GM21360 (cell line): Measurements from ENCODE around the gene TMEM132E.

ENCODE experiments used
- ATAC-seq: cut with Tn5 transposase; IDR thresholded peaks from one replicate; pipeline ENCODE4 v1.9.1; 2021; ENCODE audit warnings: mild to moderate bottlenecking, moderate library complexity; ENCODE audit not compliant: unreplicated experiment

TMEM132E gene

DNA sequence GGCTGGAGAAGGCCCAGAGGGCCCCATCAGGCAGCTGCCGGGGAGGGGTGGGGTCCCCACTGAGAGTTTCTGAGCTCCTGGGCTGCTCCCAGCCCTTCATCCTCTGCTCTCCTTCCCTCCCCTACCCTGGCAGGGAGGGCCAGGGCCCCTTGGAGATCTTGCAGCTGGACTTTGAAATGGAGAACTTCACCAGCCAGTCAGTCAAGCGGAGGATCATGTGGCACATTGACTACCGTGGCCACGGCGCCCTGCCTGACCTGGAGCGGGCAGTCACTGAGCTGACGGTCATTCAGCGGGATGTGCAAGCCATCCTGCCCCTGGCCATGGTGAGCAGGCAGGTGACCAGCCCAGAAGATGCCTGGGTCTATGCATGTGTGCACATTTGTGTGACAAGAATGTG lies 49.5 kb downstream of the TMEM132E start:
- ATAC-seq = no peak

DNA sequence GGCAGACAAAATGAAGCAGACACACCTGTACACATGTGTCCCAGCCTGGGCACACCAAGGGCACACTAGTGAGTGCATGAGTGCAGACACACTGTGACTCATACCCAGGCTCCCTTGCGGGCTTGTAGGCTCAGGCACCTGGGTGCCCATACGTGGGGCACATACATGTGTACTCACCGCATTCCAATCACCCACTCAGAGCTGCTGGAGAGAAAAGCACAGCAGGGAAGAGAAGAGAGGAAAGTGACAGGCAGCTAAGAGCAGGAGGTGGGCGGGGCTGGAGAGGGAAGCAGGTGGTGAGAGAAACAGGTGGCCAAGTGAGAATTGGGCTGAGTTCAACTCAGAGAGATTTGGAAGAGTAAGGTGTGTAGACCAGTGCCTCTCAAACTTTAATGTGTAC lies 54.0 kb downstream of the TMEM132E start:
- no peak for ATAC-seq

DNA sequence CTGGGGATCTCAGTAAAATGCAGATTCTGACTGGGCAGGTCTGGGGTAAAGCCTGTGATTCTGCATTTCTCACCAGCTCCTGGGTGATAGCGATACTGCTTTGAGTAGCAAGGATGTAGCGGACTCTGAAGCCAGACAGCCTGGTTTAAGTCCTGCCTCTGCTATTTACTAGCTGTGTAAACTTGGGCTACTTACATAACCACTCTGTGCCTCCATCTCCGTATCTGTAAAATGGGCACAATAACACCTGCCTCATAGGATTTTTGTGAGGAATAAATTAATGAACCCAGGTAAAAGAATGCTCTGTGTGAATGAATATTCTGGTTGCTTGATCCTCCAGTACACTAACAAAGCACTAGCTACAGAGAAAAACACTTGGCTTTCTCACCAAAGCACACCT lies 54.4 kb downstream of the TMEM132E start:
- no peak for ATAC-seq

GRCh38 chr17:34634551-34635160 lies 55.3 kb downstream of the TMEM132E start:
- ATAC-seq = no peak

- ATAC-seq = no peak
These were observed 56.5 kb downstream of the TMEM132E start for GRCh38 chr17:34635876-34636275.

GRCh38 chr17:34637041-34637547 lies 57.7 kb downstream of the TMEM132E start:
- ATAC-seq = no peak

GRCh38 chr17:34637548-34638525 lies 58.5 kb downstream of the TMEM132E start:
- ATAC-seq = no peak

DNA sequence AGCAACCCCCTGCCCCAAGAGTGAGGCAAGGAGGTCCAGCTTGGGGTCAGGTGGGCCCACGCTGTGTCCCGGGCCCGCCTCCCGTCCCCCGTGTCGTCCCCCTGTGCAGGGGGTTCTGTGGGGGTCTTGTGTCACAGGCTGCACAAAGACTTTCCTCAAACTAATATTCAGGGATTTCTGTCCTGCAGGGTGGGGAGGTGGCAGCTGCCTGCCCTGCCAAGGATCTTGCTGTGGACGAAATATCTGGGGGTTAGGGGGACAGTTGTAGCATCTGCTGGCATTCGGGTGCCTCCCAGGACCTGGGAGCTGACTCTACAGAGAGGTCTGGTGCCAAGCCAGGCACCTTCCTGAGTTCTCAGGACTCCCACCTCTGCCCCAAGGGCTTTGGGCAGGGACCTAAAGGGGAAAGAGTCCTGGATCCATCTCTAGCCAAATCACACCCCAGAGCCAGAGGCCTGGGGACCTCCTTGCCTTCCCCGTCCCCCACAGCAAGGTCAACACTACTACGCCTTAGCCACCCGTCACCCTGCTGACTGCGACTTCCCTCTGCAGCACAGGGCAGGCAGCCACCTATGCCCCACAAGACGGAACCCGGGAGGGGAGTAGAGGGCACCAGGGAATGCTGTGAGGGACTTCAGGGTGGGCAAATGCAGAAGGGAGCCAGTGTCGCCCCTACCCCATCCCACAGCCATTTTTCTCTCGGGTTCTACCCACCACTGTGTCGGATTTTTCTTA lies 59.3 kb downstream of the TMEM132E start:
- ATAC-seq = no peak

- ATAC-seq = no peak
These were observed 60.5 kb downstream of the TMEM132E start for GRCh38 chr17:34639706-34640425.

DNA sequence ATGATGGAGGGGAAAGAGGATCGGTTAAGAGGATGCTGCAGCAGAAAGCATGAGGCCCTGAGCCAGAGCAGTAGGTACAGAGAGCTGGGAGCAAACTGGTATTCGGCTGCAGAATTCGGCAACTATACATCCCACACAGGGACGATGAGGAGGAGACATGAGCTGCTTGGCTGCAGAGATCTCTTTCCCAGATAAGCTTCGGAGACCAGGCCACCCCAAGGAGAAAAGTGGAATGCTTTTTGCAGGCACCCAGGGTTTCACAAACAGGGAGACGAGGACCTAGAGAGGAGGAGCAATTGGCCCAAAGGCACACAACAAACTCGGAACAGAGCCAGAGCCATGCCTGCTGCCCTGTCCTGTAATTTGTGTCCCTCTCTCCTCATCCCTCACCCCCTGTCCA lies 62.0 kb downstream of the TMEM132E start:
- no peak for ATAC-seq

DNA sequence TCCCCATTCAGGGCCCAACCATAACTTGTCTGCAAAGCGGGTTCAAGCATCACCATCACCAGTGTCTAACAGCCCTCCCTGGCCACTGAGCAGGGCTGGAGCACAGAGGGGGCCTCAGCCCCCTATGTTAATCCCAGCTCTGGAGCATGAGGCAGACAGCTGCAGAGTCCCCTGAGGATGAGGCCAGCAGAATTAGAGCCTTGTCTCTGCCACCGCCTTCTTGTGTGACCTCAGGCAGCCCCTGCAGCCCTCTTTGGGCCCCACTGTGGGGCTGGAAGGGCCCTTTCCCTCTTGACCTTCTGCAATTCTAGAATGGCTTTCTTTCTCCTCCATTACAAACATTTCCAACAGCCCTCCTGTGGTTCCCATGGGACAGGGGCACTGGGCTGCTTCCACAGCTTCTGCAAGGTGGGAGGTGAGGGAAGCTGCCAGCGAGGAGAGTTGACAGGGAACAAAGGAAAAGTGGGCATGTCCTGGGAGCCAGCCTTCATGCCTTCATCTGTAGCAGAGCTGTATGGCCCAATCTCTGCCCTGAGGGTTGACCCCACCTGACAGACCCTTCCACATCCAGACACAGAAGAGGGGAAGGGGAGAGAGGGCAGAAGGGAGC lies 65.7 kb downstream of the TMEM132E start:
- ATAC-seq = no peak

DNA sequence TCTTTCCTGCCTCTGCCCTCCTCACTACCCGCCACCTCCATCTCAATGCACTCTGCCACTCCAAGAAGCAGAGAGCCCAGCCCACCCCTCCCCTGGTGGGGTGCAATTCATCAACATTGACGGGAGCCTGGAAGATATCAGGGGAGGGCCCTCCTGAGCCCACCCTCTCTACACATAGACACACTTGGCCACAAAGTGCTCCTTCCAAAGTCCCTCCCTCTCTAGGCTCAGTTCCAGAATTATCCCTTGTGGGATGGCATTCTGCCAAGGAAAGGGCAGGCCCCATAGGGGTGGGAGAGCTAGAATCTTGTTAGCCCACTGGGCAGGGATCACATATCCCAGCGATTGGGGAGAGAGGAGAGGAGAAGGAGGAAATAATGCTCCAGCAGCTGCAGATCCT lies 66.2 kb downstream of the TMEM132E start:
- no peak for ATAC-seq

- ATAC-seq = no peak
These were observed 68.1 kb downstream of the TMEM132E start for GRCh38 chr17:34647511-34647910.

DNA sequence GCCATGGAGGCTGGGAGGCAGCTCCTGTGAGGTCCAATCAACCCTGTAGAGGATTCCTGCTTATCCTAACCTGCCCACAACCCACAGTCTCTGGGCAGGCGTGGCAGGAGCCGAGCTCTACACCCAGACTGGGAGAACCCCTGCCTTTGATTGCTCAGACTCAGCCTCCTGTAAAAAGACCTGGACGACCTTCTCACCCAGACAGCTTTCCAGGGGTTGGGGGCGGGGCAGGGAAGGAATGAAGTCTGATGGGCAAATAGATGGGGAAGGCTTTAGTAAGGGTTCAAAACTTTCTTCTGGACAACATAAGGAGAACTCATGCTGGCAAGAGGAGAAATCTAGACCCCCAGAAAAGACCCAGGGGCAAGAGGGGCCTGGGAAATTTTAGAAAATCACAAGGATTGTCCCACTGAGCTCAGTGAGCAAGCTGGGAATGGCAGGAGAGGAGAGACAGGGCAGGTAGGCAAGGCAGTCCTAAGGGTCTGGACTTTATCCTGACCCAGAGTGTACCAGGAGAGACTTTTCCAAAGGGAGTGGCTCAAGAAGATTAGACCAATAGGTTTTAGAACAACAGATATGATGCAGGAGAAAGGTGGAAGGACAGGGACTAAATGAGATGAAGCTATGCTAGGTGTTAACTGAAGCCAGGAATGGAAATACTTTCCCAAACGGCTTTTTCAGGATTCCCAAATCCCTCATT lies 70.8 kb downstream of the TMEM132E start:
- no peak for ATAC-seq

DNA sequence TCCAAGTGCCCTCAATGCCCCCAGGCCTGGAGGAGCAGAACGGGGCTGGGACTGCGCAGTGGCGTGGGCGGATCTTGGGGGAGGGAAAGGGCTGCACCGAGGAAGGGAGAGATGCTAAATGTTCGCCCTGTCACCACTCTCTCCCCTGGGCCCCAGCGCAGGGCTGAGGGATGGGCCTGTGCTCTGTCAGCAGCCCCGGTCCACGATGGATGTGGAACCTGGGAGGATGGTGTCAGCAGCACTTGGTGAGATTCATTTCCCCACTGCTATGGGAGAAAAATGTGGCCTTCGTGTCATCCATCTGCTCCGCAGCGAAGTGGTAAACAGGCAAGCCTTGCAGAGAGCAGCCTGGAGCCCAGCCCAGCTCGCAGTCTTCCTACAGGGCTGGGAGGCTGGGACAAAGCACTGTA lies 72.0 kb downstream of the TMEM132E start:
- ATAC-seq = no peak

- no peak for ATAC-seq
These were observed 72.7 kb downstream of the TMEM132E start for GRCh38 chr17:34652021-34652555.

- ATAC-seq = no peak
These were observed 74.1 kb downstream of the TMEM132E start for GRCh38 chr17:34653511-34653910.

- no peak for ATAC-seq
These were observed 75.0 kb downstream of the TMEM132E start for GRCh38 chr17:34654276-34654880.

DNA sequence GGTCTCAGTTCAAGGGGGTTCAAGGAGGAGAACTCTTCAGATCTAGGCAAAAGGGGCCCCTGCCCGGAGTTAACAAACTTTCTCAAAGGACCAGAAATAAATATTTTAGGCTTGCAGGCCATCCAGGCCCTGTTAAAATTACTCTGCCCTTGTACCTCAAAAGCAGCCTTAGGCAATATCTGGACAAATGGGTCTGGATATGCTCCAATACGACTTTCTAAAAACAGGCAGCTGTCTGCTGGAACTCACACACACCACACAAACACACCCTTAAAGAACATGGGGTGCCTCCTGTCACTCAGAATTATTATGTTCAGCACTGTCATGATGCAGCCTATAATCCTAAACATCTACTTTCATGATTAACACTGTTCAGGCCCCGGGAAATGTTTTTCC lies 75.5 kb downstream of the TMEM132E start:
- ATAC-seq = no peak
